Hematopoietic multipotent progenitor cell treated with erythropoietin and hydrocortisone succinate and interleukin-3 and kit ligand, for 8 days (in vitro differentiated cells): ENCODE data around the gene USH2A.

Experiments
- DNase-seq: peaks from one replicate; pipeline ENCODE4 v3.0.0-alpha.2; 2015

Gene USH2A

DNA sequence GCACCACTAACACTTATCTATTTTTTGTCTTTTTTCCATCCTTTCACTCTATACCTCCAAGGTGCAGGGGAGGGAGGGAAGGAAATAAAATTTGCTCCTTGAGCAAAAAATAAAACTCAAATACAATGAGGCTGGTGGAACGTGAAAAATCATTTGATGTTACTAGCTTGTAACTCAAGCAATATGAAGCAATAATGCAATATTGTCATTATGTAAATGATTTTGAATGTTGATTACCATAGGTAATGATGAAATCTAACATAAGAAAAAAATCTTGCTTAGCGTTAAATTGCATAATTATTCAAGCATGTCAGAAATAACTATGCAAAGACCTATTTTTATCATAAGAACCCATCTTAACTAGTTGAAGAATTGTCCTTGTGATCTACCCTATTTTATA, 578.5 kb downstream of the USH2A start:
- DNase-seq = no peak

DNA sequence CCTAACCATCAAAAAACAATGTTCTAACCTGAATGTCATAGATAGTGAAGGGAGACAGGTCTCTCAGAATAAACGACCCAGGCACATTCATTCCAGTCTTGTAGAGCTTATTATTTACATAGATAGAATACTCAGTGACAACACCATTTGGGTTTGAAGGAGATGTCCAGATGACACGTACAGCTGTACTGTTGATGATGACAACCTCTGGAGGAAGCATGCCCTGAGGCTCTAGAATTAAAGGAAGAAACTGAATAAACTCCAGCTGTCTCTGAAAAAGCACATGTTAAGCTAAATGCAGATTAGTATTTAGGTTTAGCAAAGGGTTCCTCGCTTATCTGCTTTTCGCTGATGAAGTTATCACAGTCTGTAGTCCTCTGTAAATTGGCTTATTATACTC, 579.0 kb downstream of the USH2A start:
- DNase-seq = no peak

DNA sequence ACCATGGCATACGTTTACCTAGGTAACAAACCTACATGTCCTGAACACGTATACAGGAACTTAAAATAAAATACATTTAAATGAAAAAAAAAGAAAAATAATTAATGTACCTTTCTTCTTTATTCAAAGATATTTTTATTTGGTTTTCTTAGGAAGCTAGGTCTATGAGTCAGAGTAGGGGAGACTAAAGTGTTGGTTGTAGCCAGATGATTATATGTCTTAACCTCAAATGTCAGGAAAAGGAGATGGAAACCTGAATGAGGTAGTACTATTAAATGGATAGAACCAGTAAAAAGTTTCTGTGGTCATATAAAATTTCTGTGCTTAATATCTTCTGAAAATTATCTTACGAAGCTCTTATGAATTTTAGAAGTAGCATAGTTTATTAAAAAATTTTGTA, 580.3 kb downstream of the USH2A start:
- DNase-seq = no peak

DNA sequence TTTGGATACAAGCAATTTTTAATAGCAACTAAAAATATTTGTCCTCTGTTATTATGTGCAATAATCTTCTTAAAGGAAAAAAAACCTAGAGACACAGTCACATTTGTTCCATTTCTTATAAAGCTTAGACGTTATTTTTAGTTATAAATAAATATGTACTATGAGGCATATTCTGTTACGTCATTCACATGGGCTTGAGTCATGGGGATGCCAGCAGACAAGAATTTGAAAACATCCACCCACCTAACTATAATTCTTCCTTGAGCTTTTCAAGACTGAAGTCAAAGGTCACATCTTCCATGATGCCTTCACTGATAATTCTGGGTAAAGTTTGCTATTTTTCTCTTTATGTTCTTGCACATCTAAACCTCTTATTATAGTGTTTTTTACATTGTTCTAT, 587.3 kb downstream of the USH2A start:
- no peak for DNase-seq

DNA sequence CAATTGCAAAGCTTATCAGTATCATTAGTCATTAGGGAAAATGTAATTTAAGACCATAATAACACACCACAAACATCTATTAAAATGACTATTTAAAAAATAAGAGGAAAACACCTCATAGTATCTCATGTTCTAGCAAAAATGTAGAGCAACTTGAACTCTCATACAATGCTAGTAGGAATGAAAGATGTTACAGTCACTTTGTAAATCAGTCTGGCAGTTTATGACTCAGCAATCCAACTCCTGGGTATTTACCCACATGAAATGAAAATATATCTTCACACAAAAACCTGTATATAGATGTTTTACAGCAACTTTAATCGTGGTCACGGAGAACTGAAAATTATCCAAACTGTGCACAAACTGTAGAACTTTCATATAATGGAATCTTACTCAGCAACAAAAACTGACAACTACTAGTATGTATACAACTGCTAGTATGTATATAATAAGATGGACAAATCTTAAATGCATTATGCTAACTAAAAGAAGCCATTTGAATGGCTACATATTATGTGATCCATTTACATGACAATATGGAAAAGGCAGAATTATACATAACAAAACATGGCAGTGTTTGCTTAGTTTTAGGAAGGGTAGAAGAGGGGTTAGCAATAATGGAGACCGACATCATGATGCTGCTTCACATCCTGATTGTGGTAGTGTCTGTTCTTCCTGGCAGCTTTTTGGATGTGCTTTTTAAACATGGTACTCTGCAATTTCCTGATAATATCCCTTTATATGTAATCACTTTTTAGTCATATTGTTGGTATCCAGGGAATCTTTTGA, 589.1 kb downstream of the USH2A start:
- no peak for DNase-seq

DNA sequence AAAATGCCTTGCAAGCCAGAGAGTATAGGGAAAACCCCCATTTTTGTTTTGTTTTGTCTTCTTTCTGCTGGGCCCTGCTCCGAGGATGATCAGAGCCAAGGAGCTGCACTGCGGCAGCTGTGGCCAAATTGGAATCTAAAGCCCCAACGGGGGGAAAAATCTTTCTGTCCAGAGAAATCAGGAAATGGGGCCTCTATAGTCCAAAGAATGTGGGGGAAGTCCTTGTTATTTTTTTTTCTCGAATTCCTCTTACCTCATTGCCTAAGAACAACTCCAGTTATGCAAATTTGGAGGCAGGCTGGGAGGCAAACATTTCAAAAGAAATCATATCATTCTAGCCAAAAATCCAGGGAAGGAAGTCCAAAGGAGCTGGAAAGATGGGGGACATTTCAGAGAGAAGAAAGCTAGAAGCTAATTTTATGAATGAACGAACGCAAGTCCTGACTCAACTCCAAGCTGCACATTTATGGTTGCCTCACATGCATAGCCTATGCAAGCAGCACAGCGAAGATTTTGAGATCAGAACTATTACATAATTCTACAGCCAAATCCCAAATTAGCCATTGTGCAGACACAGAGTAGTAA, 592.9 kb downstream of the USH2A start:
- DNase-seq = no peak

DNA sequence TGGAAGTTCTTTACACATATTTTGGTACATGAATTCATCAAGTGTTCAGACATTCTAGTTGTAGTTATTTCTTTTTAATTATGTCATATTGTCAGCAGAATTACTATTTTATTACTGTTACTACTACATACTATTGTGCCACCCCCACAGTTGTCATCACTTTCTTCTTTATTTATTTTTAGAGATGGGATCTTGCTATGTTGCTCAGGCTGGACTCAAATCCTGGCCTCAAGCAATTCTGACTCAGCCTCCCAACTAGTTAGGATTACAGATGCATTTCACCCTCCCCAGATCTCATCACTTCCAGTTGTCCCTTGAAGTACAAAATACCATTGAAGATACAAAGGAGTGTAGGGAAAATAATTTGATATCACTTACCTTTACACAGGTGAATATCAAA, 598.2 kb downstream of the USH2A start:
- no peak for DNase-seq

DNA sequence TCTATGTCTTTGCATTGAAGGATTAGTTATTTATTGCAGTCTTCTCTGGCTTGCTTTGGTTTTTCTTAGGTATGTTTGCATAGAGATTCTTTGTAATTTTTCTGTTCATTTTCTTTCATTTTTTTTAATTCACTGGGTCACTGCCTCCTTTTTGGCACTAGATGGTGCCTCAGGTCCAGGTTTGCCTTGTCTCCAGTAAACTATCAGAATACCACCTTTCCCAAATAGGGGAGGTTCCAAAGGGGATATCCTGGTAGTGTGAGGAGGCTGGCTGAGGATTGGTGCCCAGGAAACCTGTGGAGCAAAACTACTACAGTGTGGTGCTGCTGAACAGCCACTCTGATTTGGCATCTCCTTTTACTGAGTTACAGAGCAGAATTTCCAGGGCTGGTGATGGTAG, 599.0 kb downstream of the USH2A start:
- no peak for DNase-seq

DNA sequence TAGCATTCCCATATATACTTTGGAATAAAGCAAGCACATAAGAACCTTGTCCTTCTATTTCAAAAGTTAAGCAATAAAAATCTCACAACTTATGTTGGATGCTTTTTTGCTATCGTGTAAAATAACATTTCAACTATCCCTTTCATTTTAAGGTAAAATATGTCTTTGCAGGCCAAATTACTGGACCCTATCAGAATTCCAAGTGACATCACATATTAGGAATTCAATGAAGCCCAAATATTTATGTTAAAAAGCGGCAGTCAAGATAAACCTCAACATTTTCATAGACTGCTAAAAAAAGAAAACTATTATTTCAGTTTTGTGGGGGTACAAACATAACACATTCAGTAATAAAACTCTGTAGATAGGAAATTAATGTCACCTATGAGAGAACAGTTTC, 604.1 kb downstream of the USH2A start:
- DNase-seq = no peak

DNA sequence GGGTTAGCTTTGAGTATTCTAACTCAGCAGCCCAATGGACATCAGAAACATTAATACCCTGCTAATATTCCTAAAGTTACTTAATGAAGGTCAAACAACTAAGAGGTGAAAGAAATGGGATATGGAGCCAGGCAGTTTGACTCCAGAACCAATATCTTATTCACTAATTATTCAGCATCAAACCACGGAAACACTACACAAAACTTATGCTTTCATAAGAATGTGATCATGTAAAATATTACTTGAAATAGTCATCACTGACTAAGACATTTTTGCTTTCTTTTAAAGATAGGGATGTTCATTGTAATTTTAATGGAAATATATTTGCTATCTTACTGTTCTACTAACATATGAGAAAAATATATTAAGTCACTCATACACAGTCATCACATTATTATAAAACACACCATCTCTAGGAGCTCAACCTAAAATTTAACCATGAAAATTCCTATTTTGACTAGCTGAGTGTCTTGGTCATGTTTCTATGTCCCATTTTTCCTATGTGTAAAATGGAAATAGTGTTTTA, 615.3 kb downstream of the USH2A start:
- DNase-seq = no peak

DNA sequence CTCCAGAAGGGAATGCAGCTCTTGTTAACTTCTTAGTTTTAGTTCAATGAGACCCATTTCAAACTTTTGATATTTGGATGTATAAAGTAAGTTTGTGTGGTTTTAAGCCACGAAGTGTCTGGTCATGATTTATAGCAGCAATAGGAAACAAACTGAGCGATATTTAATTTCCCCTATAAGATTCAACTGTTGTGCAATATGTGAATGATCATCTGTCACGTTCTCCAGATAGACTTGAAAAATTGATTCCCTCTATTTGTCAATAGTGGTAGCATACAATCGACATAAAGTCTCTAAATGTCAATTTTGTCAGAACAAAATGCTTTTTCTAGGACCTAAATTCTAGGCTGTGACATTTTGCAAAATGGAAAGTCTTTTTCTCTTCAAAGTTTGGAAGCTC, 616.0 kb downstream of the USH2A start:
- no peak for DNase-seq

DNA sequence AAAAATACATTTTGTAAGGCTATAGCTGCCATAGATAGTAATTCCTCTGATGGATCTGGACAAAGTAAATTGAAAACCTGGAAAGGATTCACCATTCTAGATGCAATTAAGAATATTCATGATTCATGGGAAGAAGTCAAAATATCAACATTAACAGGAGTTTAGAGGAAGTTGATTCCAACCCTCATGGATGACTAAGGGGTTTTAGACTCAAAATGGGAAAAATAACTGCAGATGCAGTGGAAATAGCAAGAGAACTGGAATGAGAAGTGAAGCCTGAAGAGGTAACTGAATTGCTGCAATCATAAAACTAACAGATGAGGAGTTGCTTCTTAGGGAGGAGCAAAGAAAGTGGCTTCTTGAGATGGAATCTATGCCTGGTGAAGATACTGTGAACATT, 625.4 kb downstream of the USH2A start:
- DNase-seq = no peak

DNA sequence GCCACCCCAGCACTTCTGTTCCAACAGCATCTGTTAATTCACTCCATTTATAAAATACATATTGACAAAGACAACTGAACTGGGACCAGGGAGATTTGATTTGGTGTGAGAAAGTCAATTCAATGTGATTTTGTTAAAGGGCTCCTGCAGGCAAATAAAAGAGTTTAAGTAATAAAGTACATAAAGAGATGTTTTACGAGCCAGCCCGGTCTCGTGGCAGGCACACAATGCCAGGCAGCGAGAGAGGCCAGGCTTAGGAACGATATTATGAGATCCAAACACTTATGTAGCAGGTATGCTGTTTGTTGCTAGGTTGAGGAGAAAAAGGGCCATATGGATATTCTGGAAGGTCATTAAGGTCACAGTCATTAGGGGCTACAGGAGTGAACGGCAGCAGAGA, 629.1 kb downstream of the USH2A start:
- no peak for DNase-seq

DNA sequence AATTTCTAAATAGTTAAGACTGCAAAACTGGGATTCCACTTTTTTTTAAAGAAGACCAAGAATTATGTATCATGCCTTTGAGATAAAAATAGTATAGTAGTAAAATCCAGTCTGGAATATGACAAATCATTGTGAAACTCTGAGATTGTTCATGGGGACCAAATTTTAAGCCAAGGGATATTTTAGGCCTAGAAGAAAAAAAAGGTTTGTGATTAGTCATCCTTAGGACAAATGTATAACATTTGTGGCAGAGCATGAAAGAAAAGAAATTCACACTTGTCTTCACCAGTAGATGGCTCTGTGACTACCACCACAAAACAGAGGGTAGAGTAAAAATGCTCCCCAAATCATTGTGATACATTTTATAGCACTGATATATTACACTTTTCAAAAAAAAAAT, 630.1 kb downstream of the USH2A start:
- DNase-seq = no peak

DNA sequence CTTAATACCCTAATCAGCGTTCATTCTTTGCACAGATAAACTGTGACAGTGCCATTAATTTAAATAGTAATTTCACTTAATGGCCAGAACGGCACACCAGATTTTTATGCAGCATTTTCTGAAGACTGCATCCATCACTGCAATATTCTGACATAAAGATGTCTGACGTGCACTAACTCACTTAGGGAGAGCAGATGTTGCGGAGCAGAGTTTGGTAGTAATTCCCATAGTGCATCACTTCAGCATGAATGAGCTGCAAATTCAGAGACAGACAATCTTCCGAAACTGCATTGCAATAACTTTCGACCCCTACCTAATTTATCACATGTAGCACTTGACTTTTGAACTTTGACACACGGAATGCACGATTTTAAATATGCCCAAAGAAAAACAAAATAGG, 630.8 kb downstream of the USH2A start:
- no peak for DNase-seq

DNA sequence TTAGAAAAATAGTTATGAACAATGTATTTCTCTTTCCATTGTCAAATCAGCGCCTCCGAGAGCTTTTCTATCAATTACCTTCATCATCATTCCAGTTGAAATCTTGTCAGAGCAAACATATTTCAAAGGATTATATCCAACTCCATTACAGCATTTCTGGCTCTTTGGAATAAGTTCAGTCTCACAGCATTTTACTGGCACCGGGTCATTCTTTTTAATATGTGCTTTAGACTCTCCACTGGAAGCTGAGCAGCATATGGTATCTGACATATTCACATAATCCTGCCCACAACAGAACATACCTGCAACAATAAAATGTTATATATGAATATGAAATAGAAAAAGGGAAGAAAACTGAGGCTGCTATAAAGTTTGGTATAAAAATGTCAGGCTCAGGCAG, 633.3 kb downstream of the USH2A start:
- no peak for DNase-seq

DNA sequence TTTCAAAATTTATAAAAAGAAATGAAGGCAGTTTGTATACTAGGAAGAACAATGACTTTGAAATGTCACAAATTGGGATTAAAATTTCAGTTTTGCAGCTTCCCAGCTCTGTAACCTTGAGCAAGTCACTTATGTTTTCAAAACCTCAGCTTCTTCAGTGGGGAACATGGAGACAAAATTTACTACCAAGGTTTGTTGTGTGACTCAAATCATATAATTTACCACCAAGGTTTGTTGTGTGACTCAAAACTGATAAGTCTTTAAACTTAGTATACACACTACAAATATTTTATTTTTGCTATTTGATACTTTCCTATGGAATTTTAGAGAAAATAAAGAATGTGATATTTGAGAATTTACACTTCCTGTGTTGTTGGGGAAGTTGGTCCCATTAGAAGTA, 636.3 kb downstream of the USH2A start:
- no peak for DNase-seq

DNA sequence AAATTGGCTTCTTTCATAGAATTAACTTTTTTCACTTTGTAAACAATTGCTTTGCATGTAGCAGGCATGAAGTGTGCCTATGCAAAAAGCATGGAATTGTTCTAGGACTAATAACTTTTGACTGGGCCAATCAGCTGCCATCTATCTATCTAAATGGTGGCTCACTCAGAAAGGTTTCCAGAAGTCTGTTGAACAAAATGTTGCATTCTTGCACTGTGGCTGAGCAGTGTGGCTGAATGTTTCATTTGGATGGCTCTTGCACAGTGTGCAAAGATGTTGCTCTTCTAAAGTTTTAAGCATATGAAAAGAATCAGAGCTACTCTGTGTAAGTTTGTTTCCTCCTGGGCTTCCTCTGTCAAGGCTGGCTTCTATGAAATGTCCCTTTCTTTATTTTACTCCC, 642.6 kb downstream of the USH2A start:
- DNase-seq = no peak

DNA sequence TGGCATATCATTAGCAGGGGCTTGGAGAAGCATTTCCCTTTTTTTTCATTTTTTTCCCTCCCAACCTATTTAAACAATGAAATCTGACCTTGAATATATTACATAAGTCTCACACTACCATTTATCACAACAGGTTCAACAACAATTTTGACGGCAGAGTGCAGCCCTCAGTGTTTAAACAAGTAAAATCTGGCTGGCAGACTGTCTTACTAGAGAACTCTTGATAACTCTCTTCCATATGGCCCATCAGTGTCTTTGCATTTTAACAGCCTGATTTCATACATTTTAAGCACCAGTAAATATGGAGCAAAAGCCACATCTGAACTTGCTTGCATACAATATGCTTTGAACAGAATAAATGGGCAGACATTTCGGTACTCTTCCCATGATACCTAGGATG, 643.1 kb downstream of the USH2A start:
- no peak for DNase-seq

DNA sequence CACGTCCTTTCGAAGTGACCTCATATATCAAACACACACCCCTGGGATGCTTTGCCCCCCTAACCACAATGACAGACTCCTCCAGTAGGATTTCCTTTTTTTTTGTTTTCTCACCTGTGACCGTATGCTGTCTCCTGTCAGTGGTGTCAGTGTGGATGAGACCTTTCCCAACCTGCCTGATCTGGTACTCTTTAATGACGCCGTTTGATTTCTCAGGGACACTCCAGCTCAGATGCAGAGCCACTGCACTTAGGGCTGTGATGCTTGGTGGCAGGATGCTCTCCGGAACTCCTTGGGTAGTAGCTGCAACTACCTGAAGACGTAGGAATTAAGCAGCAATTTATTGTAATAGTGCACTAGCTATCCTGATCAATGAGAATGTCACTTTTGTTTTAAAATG, 643.5 kb downstream of the USH2A start:
- no peak for DNase-seq

DNA sequence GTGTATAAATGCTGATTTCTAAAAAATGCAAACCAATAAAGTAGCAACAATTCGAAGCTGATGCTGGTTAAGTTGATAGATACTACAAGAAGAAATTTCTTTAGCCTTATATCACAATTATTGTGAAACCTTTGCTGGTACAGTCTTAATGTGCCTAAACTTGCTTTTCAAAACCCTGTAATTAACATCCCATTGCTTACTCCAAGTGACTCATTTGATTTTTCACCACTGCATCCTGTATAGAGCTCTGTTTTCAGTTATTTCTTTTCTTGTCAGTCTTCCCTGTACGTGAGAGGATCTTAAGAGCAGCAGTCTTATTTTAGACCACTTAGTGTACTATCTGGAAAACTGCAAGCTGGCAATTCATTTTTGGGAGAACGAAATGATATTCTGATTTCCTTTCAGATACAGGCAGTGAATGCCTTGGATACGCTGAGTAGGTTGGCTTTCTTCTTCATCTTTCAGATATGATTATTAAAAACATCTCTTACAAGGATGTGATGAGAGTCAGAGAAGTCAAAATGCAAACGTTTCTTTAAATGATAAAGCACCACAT, 645.8 kb downstream of the USH2A start:
- DNase-seq = no peak

DNA sequence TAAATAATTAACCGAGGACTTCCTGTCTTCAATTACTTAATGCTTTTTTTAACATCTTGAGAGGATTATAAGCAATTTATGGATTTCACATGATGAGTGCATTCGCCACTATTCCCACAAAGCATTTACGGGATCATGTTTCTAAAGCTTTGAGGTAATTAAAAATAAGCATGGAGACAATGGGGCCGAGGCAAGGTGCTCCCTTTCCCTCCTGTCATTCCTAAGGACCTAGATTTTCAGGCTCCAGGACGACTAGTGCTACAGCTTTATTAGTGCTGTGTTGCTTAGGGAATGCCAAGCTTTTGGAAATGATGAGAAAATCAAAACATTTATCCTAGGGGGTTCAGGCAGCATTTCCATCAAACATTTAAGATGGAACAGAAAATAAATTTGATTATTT, 646.9 kb downstream of the USH2A start:
- no peak for DNase-seq

DNA sequence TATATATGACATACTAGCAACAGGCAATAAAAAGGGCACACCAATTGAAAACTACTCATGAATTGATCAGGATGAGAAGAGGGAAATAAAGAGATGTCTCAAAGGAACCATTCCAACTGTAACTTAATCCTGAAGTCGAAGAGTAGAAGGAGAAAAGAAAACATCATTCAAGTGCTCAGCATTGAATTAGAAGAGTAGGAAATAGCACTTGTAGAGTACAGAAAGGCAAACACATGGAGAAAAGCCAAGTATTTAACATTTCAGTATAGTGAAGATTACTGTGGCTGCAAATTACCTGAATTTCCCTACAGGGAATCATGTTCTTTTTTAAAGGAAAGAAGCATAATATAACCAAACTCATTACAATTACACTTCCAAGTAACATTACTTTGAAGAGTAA, 651.1 kb downstream of the USH2A start:
- no peak for DNase-seq

DNA sequence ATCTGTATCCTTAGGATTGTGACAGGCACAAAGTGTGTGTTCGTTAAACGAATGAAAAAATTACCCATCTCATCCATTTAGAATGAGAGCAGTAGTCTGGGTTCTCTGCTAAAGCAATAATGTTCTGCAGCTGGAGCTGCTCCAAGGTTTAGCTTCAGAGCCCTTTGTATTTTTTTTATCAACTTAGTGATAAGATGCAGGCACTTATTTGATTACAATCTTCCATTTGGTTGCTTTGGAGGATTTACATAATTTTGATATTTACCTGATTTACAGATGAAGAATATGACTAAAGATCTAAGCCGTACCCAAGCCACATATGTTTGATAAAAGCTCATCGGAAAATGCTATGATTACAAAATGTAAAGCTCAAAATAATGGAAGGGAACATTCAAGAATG, 654.9 kb downstream of the USH2A start:
- DNase-seq = no peak

DNA sequence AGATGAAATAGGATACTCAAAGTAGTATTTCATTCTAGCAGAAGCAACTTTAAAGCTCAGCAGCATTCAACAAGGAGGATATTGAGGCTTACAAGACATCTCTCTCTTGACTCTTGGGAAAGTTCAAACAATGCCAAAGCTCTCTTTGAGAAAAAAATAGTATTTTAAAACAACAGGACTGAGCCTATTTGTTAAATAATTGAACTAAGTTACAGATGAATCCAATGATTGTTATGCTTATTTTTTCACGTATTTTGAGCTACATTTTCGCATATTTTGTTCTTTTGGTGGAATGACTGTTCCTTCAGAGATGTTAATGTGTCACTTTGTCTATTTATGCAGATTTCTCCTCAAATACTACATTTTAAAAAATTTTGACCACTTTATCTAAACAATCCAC, 655.5 kb downstream of the USH2A start:
- DNase-seq = no peak
